ENCODE measurements around the gene GTF2H3. TPM values are rescaled to one million over a fixed set of nuclear protein-coding genes. Genes with fewer than 3 reads are reported as not detected.

Gene GTF2H3
- total and polyA plus RNA-seq, 8 donors = 2.9 to 12.4 (median 7.0) TPM

GRCh38 chr12:123634142-123634561 is 523 bp downstream of the GTF2H3 start:
- Histone ChIP-seq H3K9me3 (no peaks in the 10 kb centered on the region), H3K27ac (peak overlapping the region; percentile 58 to 73 (median 70)), H3K4me1 (peaks cover 0 to 7% (median 6%) of the 10 kb centered on the region in 3 donors), H3K4me3 (peak overlapping the region; percentile 61 to 96 (median 80)), H3K36me3 (peaks cover 0 to 11% (median 10%) of the 10 kb centered on the region in 3 donors), H3K27me3 (no peaks in the 10 kb centered on the region)
- intact Hi-C loops (cut with DNase I) = no loop called here
- no peak for FAIRE-seq
- DNase-seq = peak in 2 of 6 donors; percentile 7 to 20
- no peak for ATAC-seq
- no peak for TF ChIP-seq CTCF (IDR thresholded peaks at IDR 0.05)
- WGBS, 2 donors = 5 to 6% methylated on average over 19 of the region's 19 CpGs

GRCh38 chr12:123643911-123644310 is 10.3 kb downstream of the GTF2H3 start:
- Histone ChIP-seq H3K4me1 (no peaks in the 10 kb centered on the region), H3K36me3 (peaks cover 0 to 23% (median 8%) of the 10 kb centered on the region in 3 donors), H3K9me3 (no peaks in the 10 kb centered on the region), H3K4me3 (no peak overlapping the region), H3K27me3 (no peaks in the 10 kb centered on the region), H3K27ac (no peak overlapping the region)
- no peak for TF ChIP-seq CTCF (IDR thresholded peaks at IDR 0.05)
- ATAC-seq = no peak
- WGBS, 2 donors = 88 to 91% methylated on average over 7 of the region's 7 CpGs
- intact Hi-C loops (cut with DNase I) = no loop called here
- FAIRE-seq = no peak
- DNase-seq = no peak

- no peak for DNase-seq
- Histone ChIP-seq H3K9me3 (no peaks in the 10 kb centered on the region), H3K27me3 (no peaks in the 10 kb centered on the region), H3K4me1 (no peaks in the 10 kb centered on the region), H3K27ac (no peak overlapping the region), H3K4me3 (no peak overlapping the region), H3K36me3 (peaks cover 0 to 25% (median 8%) of the 10 kb centered on the region in 3 donors)
- 94 to 96% methylated on average over 3 of the region's 3 CpGs for WGBS, 2 donors
- intact Hi-C loops (cut with DNase I) = no loop called here
- FAIRE-seq = no peak
- no peak for ATAC-seq
- TF ChIP-seq CTCF (IDR thresholded peaks at IDR 0.05) = no peak
Measured at GRCh38 chr12:123645380-123645779, 11.8 kb downstream of the GTF2H3 start.

GRCh38 chr12:123645878-123646277 is 12.2 kb downstream of the GTF2H3 start:
- FAIRE-seq (no peak), ATAC-seq (no peak), DNase-seq (no peak)
- Histone ChIP-seq H3K36me3 (peaks cover 0 to 25% (median 8%) of the 10 kb centered on the region in 3 donors), H3K9me3 (no peaks in the 10 kb centered on the region), H3K27me3 (no peaks in the 10 kb centered on the region), H3K27ac (no peak overlapping the region), H3K4me3 (no peak overlapping the region), H3K4me1 (no peaks in the 10 kb centered on the region)
- intact Hi-C loops (cut with DNase I) = no loop called here
- 86 to 91% methylated on average over 5 of the region's 5 CpGs for WGBS, 2 donors
- no peak for TF ChIP-seq CTCF (IDR thresholded peaks at IDR 0.05)

GRCh38 chr12:123648401-123648800 is 14.8 kb downstream of the GTF2H3 start:
- TF ChIP-seq CTCF (IDR thresholded peaks at IDR 0.05) = no peak
- Histone ChIP-seq H3K36me3 (peaks cover 0 to 30% (median 8%) of the 10 kb centered on the region in 3 donors), H3K27ac (no peak overlapping the region), H3K9me3 (no peaks in the 10 kb centered on the region), H3K4me3 (no peak overlapping the region), H3K4me1 (no peaks in the 10 kb centered on the region), H3K27me3 (no peaks in the 10 kb centered on the region)
- 87 to 91% methylated on average over 5 of the region's 5 CpGs for WGBS, 2 donors
- ATAC-seq (no peak), FAIRE-seq (no peak), DNase-seq (no peak)
- intact Hi-C loops (cut with DNase I) = no loop called here
